ENCODE measurements around the gene PPARG. TPM values are rescaled to one million over a fixed set of nuclear protein-coding genes. Genes with fewer than 3 reads are reported as not detected.

Gene PPARG
- total and polyA plus RNA-seq, 2 of the 8 experiments (the other 6 are each of a cell fraction or from before 2014, with no cell fraction given), result 0.06 TPM; not detected in 1

GRCh38 chr3:12280357-12280806 lies 8.5 kb upstream of the PPARG start:
- no peak overlapping the region for H3K4me2 ChIP-seq (ENCODE audit: insufficient read depth in 1 of 2, low read depth in 2 of 2, low read length in 2 of 2)
- no peak overlapping the region for H2BK15ac ChIP-seq (ENCODE audit: low read length)
- H3K9ac ChIP-seq (replicated peaks in 1 of 4; ENCODE audit: extremely low read depth in 1 of 4, low read depth in 3 of 4, low read length in 3 of 4), result no peak overlapping the region
- H3K27me3 ChIP-seq (replicated peaks in 1 of 4; ENCODE audit: control insufficient read depth in 3 of 4, extremely low read depth in 1 of 4, insufficient read depth in 3 of 4, low read length in 3 of 4), result peaks cover 0 to 4% (median under 1%) of the 10 kb centered on the region in 4 experiments; a peak in 2 of 7 replicates
- no peak overlapping the region for H3K23ac ChIP-seq (ENCODE audit: insufficient read length)
- CTCF ChIA-PET (ENCODE audit: partially characterized antibody), result interaction anchor here (0.6 to 1.6 kb wide), 3 partner anchors 34 to 199 kb away, joined by 3 to 4 read pairs (median 3); no protein-coding TSS in a partner anchor
- H3K4me1 ChIP-seq (replicated peaks in 1 of 4; ENCODE audit: control insufficient read depth in 3 of 4, insufficient read depth in 4 of 4, low read length in 3 of 4), result no peaks in the 10 kb centered on the region
- no peaks in the 10 kb centered on the region for H3K79me2 ChIP-seq (ENCODE audit: control insufficient read depth in 1 of 2, insufficient read depth in 2 of 2, low read length in 2 of 2)
- FAIRE-seq (no peak), DNase-seq (ENCODE audit: low read depth in 1 of 2, low spot score in 2 of 2) (no peak)
- H3K9me3 ChIP-seq (ENCODE audit: insufficient read depth in 2 of 2, low read depth in 1 of 2, low read length in 1 of 2), result no peaks in the 10 kb centered on the region
- H2BK12ac ChIP-seq (ENCODE audit: low read depth, low read length), result no peak overlapping the region
- no peak overlapping the region for H3K27ac ChIP-seq (ENCODE audit: low read depth, low read length)
- H2BK120ac ChIP-seq (replicated peaks; ENCODE audit: low read depth, low read length), result no peak overlapping the region
- no peak overlapping the region for H4K5ac ChIP-seq (ENCODE audit: insufficient read length, low read depth, low read length)
- no peak overlapping the region for H4K91ac ChIP-seq (replicated peaks; ENCODE audit: insufficient read length, low read length)
- H4K8ac ChIP-seq (ENCODE audit: extremely low read depth, insufficient read depth, low read length), result no peak overlapping the region
- H3K18ac ChIP-seq (ENCODE audit: extremely low read depth, low read length), result no peak overlapping the region
- no peaks in the 10 kb centered on the region for H3K36me3 ChIP-seq (ENCODE audit: control insufficient read depth in 2 of 4, insufficient read depth in 4 of 4, low read length in 3 of 4)
- POLR2A ChIA-PET (ENCODE audit: partially characterized antibody), result no interaction called here
- H3K23me2 ChIP-seq (ENCODE audit: low read depth, low read length), result no peaks in the 10 kb centered on the region
- H2BK5ac ChIP-seq (ENCODE audit: low read depth, low read length), result no peak overlapping the region
- H3K4ac ChIP-seq (replicated peaks; ENCODE audit: insufficient read length, low read depth, low read length), result no peak overlapping the region
- H3K56ac ChIP-seq (replicated peaks; ENCODE audit: insufficient read length, low read depth, low read length), result no peak overlapping the region
- H2AK5ac ChIP-seq (ENCODE audit: low read depth, low read length), result no peak overlapping the region
- no peak overlapping the region for H2BK20ac ChIP-seq (ENCODE audit: low read length)
- H3K14ac ChIP-seq (ENCODE audit: insufficient read length), result no peak overlapping the region
- no peak overlapping the region for H2AFZ ChIP-seq (ENCODE audit: low read length)
- H4K20me1 ChIP-seq (replicated peaks in 1 of 2; ENCODE audit: control insufficient read depth in 1 of 2, insufficient read depth in 2 of 2, low read length in 2 of 2), result no peaks in the 10 kb centered on the region
- H3K79me1 ChIP-seq (ENCODE audit: low read depth, low read length), result no peaks in the 10 kb centered on the region
- no peak overlapping the region for H3K4me3 ChIP-seq (ENCODE audit: extremely low read depth in 1 of 4, insufficient read depth in 2 of 4, low read depth in 3 of 4, low read length in 4 of 4)
- WGBS, 2 experiments (ENCODE audit: extremely low coverage in 1 of 2, insufficient coverage in 1 of 2, insufficient read length in 1 of 2, insufficient replicate concordance in 2 of 2, low coverage in 1 of 2, low lambda C conversion rate in 2 of 2, missing lambda C conversion rate in 1 of 2), result 80% methylated on average over 9 of the region's 9 CpGs; no CpG with 5 or more reads in 1 of the 2 experiments
- no peak for TF ChIP-seq JUN (IDR thresholded peaks at IDR 0.05; ENCODE audit: low read depth, low read length)
- TF ChIP-seq TAF1 (IDR thresholded peaks at IDR 0.05; ENCODE audit: low read depth, low read length), result no peak
- no peak for TF ChIP-seq BCL11A (IDR thresholded peaks at IDR 0.05; ENCODE audit: low read depth in 2 of 2, low read length in 2 of 2)
- no peak for TF ChIP-seq GTF2F1 (IDR thresholded peaks at IDR 0.05; ENCODE audit: borderline replicate concordance, low read depth, low read length)
- TF ChIP-seq RAD21 (IDR thresholded peaks at IDR 0.05 in 1 of 2, conservative IDR thresholded peaks at IDR 0.05 in 1 of 2; ENCODE audit: low read depth in 2 of 2, low read length in 2 of 2), result no peak
- TF ChIP-seq CEBPB (IDR thresholded peaks at IDR 0.05; ENCODE audit: low read depth, low read length), result no peak
- no peak for TF ChIP-seq SIN3A (conservative IDR thresholded peaks at IDR 0.05 in 1 of 2, IDR thresholded peaks at IDR 0.05 in 1 of 2; ENCODE audit: low read depth in 1 of 2, low read length in 2 of 2)
- TF ChIP-seq TCF12 (IDR thresholded peaks at IDR 0.05; ENCODE audit: low read depth, low read length), result no peak
- no peak for TF ChIP-seq JUND (IDR thresholded peaks at IDR 0.05; ENCODE audit: low read length)
- TF ChIP-seq ASH2L (IDR thresholded peaks at IDR 0.05; ENCODE audit: low read length), result no peak
- no peak for TF ChIP-seq SP4 (IDR thresholded peaks at IDR 0.05; ENCODE audit: low read length)
- TF ChIP-seq CHD2 (IDR thresholded peaks at IDR 0.05; ENCODE audit: low read length), result no peak
- TF ChIP-seq SIRT6 (IDR thresholded peaks at IDR 0.05; ENCODE audit: low read length), result no peak
